HG03064 (cell line): ENCODE data around the gene PHLPP1.

Experiments used
- ATAC-seq: cut with Tn5 transposase; IDR thresholded peaks from one replicate; pipeline ENCODE4 v1.9.1; 2021; ENCODE audit warnings: low read depth; ENCODE audit not compliant: unreplicated experiment

Gene PHLPP1

GRCh38 chr18:62919109-62919838, 203.9 kb downstream of the PHLPP1 start:
- ATAC-seq: no peak

GRCh38 chr18:62925031-62925688, 209.8 kb downstream of the PHLPP1 start:
- no peak for ATAC-seq

GRCh38 chr18:62928326-62928725, 213.0 kb downstream of the PHLPP1 start:
- no peak for ATAC-seq

- no peak for ATAC-seq
These were observed 218.0 kb downstream of the PHLPP1 start for GRCh38 chr18:62933261-62933887.

- no peak for ATAC-seq
These were observed 220.7 kb downstream of the PHLPP1 start for GRCh38 chr18:62935994-62936393.

GRCh38 chr18:62937065-62937464, 221.7 kb downstream of the PHLPP1 start:
- ATAC-seq: no peak

- no peak for ATAC-seq
These were observed 222.7 kb downstream of the PHLPP1 start for GRCh38 chr18:62938006-62938405.

GRCh38 chr18:62938487-62938886, 223.1 kb downstream of the PHLPP1 start:
- ATAC-seq: peak; percentile 60

GRCh38 chr18:62939433-62939832, 224.1 kb downstream of the PHLPP1 start:
- no peak for ATAC-seq

GRCh38 chr18:62939926-62940325, 224.6 kb downstream of the PHLPP1 start:
- ATAC-seq: no peak

GRCh38 chr18:62942578-62942977, 227.2 kb downstream of the PHLPP1 start:
- no peak for ATAC-seq

GRCh38 chr18:62944454-62944853, 229.1 kb downstream of the PHLPP1 start:
- no peak for ATAC-seq

GRCh38 chr18:62948788-62949187, 233.4 kb downstream of the PHLPP1 start:
- ATAC-seq: no peak

GRCh38 chr18:62950246-62950645, 234.9 kb downstream of the PHLPP1 start:
- ATAC-seq: no peak

- no peak for ATAC-seq
These were observed 237.5 kb downstream of the PHLPP1 start for GRCh38 chr18:62952807-62953206.

GRCh38 chr18:62953663-62954062, 238.3 kb downstream of the PHLPP1 start:
- no peak for ATAC-seq

GRCh38 chr18:62954366-62954765, 239.0 kb downstream of the PHLPP1 start:
- ATAC-seq: no peak

GRCh38 chr18:62957885-62958472, 242.6 kb downstream of the PHLPP1 start:
- ATAC-seq: no peak

- ATAC-seq: no peak
These were observed 244.1 kb downstream of the PHLPP1 start for GRCh38 chr18:62959481-62959880.

GRCh38 chr18:62963507-62963906, 248.2 kb downstream of the PHLPP1 start:
- no peak for ATAC-seq

GRCh38 chr18:62964432-62964831, 249.1 kb downstream of the PHLPP1 start:
- no peak for ATAC-seq
